Body of pancreas (tissue), 4 donors: ENCODE results near the gene CNGA3.

Experiments used
- CTCF ChIP-seq, 7 experiments: fragments of 450-650 bp in 4 of 7; fragments of 200-600 bp in 3 of 7; sonication (generic) in 3 of 7; IDR thresholded peaks; one replicate each; pipeline ENCODE4 v1.5.1; 2016 to 2019; ENCODE audit warnings: antibody characterized with exemption in 7 of 7
- POLR2A ChIP-seq, 3 donors: fragments of 450-650 bp; IDR thresholded peaks; one replicate each; pipeline ENCODE4 v1.6.1; 2016; ENCODE audit warnings: antibody characterized with exemption in 3 of 3, mild to moderate bottlenecking in 2 of 3

- TF ChIP-seq POLR2A (IDR thresholded peaks at IDR 0.05), result no peak
- no peak for TF ChIP-seq CTCF (IDR thresholded peaks at IDR 0.05)
These were observed 3.0 kb upstream of the CNGA3 start for GRCh38 chr2:98343285-98343684.
